Keratinocyte (primary cell): ENCODE measurements around the gene STK32B.

Experiments
- CTCF ChIP-seq, 3 experiments: IDR thresholded peaks in 1 of 3; conservative IDR thresholded peaks in 1 of 3; optimal IDR thresholded peaks in 1 of 3; 2 replicates in 2 of 3; 3 replicates in 1 of 3; pipeline versions ENCODE3 to v1.5.1; 2011; ENCODE audit warnings: low read length in 3 of 3, mild to moderate bottlenecking in 3 of 3, moderate library complexity in 2 of 3, control low read depth in 1 of 3, inconsistent platforms in 1 of 3; ENCODE audit not compliant: insufficient read depth in 2 of 3; ENCODE audit errors: extremely low read depth in 1 of 3
- EZH2 ChIP-seq: IDR thresholded peaks from one replicate; pipeline ENCODE4 v1.6.1; 2012; ENCODE audit warnings: inconsistent platforms, mild to moderate bottlenecking, low read length, moderate library complexity

- no peak for TF ChIP-seq CTCF (optimal IDR thresholded peaks at IDR 0.05 in 1 of 3, IDR thresholded peaks at IDR 0.05 in 1 of 3, conservative IDR thresholded peaks at IDR 0.05 in 1 of 3; ENCODE audit: extremely low read depth in 1 of 3, insufficient read depth in 2 of 3, low read length in 3 of 3)
- no peak for TF ChIP-seq EZH2
Observed at GRCh38 chr4:5292101-5292500, 240.8 kb downstream of the STK32B start.
